Effector CD4-positive, alpha-beta T cell (primary cell): ENCODE data around the gene CFAP126.
"Not testable (repeated sequence)": the region's sequence is repeated elsewhere in the genome, so short reads cannot be mapped to it uniquely, and the experiment has no call there.

Experiments
- DNase-seq: peaks from one replicate; pipeline ENCODE4 v3.0.0-alpha.2; 2020

CFAP126 gene

GRCh38 chr1:161379071-161379470 lies 11.4 kb upstream of the CFAP126 start:
- DNase-seq = no peak

- no peak for DNase-seq
These were observed 10.3 kb upstream of the CFAP126 start for GRCh38 chr1:161378014-161378413.

GRCh38 chr1:161374373-161374772 lies 6.7 kb upstream of the CFAP126 start:
- DNase-seq = no peak

- no peak for DNase-seq
These were observed 5.8 kb upstream of the CFAP126 start for GRCh38 chr1:161373442-161373841.

- DNase-seq = no peak
These were observed 2.5 kb downstream of the CFAP126 start for GRCh38 chr1:161365207-161365606.

GRCh38 chr1:161364332-161364731 lies 3.3 kb downstream of the CFAP126 start:
- DNase-seq = no peak

GRCh38 chr1:161359291-161359690 lies 8.4 kb downstream of the CFAP126 start:
- DNase-seq = no peak

GRCh38 chr1:161357073-161357472 lies 10.6 kb downstream of the CFAP126 start:
- no peak for DNase-seq

- DNase-seq = no peak
These were observed 16.2 kb downstream of the CFAP126 start for GRCh38 chr1:161351482-161351881.

- no peak for DNase-seq
These were observed 17.0 kb downstream of the CFAP126 start for GRCh38 chr1:161350671-161351070.

GRCh38 chr1:161342821-161343220 lies 24.9 kb downstream of the CFAP126 start:
- DNase-seq = no peak

- no peak for DNase-seq
These were observed 25.5 kb downstream of the CFAP126 start for GRCh38 chr1:161342177-161342576.

- DNase-seq = no peak
These were observed 31.9 kb downstream of the CFAP126 start for GRCh38 chr1:161335796-161336195.

- no peak for DNase-seq
These were observed 34.5 kb downstream of the CFAP126 start for GRCh38 chr1:161333166-161333565.

- DNase-seq = no peak
These were observed 37.3 kb downstream of the CFAP126 start for GRCh38 chr1:161330346-161330745.

GRCh38 chr1:161324020-161324419 lies 43.7 kb downstream of the CFAP126 start:
- DNase-seq = no peak

- DNase-seq = not testable (repeated sequence)
These were observed 51.6 kb downstream of the CFAP126 start for GRCh38 chr1:161315841-161316674.
